ENCODE data around the gene PEX13.
"Not testable (repeated sequence)": the region's sequence is repeated elsewhere in the genome, so short reads cannot be mapped to it uniquely, and the experiment has no call there.

PEX13 gene

DNA sequence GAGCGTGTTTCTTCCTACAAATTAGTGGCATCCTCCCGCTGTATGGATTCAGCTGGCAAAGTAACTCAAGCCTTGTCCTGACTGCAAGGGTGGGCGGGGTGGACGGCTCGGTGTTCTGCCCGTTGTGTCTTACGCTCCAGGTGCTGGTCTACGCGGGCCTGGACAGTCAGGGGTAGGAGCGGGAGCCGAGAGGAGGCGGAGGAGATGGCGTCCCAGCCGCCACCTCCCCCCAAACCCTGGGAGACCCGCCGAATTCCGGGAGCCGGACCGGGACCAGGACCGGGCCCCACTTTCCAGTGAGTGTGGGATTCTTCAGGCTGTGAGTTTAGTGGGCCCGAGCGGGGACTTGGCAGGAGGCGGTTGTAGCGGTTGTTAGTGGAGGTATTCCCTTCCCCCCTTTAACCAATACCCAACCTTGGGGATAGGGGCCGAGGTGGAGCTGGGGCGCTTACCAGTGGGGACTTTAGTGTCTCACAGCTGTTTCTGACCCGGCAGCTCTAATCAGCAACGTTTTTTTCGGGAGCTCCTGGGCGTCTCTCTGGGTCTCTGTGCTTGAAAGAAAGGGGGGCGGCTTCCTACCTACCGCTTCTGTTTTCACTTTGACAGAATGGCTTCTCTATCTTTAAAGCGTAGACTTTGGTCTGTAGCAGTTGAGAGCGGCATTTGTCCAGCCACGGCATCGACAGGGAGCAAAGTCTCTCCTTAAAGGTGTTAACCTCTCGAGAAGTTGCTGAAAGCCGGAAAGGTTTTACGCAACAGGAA lies at the start of gene PEX13, which contains the start of gene PUS10:
Gene PEX13 (plus strand): TSS at position 165 of the 762 bp plus-strand sequence. CDS start 40 bp downstream, at position 205.
Gene PUS10 (minus strand): TSS at position 700 of the 762 bp plus-strand sequence. CDS start 6,365 bp downstream, outside the sequence.
- peak; percentile 73 for DNase-seq

- no peak for DNase-seq
Observed at GRCh38 chr2:60972889-60973656, 44.4 kb upstream of the PEX13 start.

DNA sequence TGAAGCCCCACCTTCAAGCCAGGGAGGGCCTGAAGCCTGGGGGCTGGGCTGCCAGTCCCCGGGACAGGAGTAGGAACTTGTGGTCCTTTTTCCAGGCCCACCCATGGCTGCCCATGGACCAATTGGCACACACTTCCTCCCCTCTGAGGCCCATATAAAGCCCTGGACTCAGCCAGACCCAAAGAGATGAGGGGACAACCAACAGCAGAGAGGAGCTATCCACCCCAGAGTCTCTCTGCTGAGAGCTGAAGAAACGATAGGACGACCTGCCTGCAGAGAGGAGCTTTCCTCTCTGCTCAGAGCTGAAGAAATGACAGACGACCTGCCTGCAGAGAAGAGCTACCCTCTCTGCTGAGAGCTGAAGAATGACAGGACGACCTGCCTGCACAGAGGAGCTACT lies 43.8 kb upstream of the PEX13 start:
- no peak for DNase-seq

DNA sequence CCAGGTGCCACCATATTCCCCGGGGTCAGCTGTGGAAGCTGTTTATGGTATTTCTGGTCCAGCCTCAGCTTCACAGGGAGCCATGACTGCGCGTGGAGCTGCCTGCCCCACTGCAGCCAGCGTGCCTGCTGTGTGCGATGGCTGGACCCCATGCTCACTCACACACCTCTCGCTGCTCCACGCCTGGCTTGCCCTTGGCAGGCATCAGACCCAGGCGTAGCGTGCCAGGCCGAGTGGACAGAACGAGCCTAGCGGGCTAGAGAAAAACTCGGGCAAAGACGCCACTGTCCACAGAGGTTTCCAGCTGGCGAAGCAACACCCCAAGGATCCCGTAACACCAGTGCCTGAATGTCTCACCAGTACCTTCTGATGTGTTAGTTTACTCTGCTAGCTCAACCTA lies 42.9 kb upstream of the PEX13 start:
- DNase-seq: no peak

DNA sequence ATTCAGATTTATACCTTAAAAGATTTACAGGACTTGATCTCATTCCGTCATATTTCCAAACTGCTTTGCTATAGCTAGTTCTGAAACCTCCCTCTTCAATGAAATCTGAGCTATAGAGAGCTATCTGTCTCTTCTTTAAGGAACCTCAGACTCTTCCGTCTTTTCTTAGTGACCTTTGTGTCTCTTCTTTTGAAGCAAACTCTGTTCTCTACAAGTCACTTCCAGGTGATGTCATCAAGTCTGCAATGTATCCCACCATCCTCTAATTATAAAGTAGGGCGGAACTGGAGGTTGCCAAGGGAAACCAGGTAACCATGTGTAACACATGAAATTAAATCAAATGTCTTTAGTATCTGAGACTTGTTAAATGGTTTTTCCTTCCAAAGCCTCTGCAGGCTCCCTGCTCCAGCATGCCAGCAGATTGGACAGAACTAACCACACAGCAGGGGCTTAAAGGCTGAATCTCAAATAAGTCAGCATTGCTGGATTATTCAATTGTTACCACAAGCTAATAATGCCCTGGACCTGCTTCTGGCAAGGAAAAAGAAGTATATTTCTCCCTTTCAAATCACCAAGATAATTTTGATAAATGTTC lies 41.2 kb upstream of the PEX13 start:
- DNase-seq: no peak

GRCh38 chr2:60976875-60977561 lies 40.5 kb upstream of the PEX13 start:
- DNase-seq: no peak

DNA sequence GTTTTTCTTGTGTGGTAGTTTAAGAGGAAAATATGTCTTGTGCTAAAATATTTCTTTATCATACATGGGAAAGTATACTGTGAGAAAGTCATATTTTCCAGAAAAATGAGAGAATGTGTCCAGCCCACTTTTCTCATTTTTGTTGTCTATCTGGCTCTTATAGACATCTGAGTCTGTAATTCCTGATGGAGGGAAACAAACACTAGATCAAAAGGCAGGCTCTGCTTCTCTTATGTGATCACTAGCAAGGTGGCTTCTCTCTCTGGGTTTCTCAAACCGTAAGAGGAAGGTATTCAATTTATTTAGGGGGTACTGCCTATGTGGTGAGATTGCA lies 40.0 kb upstream of the PEX13 start:
- no peak for DNase-seq

- no peak for DNase-seq
Observed at GRCh38 chr2:60979231-60979630, 38.3 kb upstream of the PEX13 start.

DNA sequence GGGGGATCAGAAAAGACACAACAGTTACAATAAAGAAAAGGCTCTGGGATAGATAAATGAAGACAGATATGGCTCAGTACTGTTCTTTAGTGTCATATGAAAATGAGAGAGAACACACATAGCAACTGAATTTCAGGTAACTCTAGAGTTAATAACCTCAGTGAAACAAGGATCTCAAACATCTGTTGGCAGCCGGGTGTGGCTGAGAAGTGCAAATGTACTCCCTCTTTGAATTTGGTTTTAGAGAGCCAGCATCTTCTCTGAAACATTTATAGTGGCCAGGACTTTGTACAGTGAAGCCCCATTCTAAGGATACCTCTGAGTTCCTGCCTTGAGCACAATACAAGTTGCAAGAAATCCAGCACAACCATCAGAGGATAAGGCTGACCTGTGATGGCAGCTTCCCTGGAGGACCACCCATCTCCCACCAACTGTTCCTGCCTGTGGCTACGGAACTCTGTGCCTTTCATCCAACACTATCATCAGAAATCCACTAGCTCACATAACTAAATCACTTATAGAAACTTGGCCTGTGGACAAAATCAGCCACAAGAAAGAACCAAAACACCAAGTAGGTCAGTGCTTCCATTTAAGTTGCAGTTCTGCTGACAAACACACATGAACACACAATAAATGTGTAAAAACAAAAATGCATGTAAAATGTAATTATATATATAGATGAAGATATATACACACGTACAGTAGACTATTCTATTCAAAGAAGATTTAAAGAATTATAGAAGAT lies 37.3 kb upstream of the PEX13 start:
- DNase-seq: no peak

DNA sequence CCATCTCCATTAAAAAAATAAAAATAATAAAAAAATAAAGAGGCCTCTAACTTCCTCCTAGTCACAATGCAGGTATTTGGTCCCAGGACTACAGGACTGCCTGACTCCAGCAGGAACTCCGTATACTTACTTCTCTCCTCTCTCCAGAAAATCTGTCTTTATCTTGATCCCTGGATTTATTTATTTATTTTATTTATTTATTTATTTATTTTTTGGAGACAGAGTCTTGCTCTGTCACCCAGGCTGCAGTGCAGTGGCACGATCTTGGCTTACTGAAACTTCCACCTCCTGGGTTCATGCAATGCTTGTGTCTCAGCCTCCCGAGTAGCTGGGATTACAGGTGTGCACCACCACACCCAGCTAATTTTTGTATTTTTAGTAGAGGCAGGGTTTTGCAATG lies 35.5 kb upstream of the PEX13 start:
- not testable (repeated sequence) for DNase-seq

- no peak for DNase-seq
Observed at GRCh38 chr2:60984720-60985119, 32.8 kb upstream of the PEX13 start.

GRCh38 chr2:60987041-60987440 lies 30.5 kb upstream of the PEX13 start:
- DNase-seq: no peak

- DNase-seq: not testable (repeated sequence)
Observed at GRCh38 chr2:60987656-60988055, 29.9 kb upstream of the PEX13 start.

DNA sequence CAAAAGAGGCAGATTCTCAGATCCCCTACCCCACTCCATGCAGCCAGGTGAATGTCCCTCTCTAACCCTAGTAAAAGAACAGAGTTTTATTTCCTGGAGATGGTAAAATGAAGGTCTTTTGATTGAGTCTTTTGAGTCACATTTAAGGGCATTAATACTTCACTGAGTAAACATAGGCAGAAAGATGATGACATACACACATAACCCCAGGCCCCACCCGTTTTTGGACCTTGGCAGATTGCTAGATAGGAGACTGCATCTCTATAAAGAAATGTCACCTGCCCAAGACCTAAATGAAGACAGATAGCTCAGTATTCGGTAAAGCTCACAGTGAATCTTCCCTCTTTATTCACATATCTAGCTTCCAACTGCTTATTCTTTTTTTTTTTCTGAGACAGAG lies 28.3 kb upstream of the PEX13 start:
- no peak for DNase-seq

DNA sequence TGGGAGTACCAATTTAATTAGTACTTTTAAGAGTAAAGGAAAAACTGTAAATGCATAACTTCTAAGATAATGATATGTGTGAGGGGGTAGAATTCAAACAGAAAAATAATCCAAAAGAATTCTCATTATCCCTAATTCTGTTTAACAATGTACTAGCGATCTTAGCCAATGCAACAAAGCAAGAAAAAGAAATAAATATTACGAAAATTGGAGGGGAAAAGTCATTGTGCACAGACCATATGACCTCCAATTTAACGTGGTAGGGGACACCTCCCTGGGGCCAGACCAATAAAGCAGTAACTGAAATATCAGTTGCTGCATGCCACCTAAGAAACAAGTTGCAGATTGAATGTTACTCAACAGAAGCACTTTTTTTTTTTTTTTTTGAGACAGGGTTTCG lies 25.9 kb upstream of the PEX13 start:
- DNase-seq: no peak

DNA sequence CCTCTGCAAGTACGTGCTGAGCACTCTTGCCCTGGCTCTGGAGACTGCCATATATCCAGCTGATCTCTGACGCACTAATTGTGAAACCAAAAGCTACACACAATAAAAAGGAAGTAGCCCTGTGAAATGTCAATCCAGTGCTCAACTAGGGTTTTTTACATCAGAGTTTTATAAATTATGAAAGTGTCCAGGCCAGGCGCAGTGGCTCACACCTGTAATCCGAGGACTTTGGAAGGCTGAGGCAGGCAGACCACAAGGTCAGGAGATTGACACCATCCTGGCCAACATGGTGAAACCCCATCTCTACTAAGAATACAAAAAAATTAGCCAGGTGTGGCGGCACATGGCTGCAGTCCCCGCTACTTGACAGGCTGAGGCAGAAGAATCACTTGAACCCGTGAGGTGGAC lies 24.5 kb upstream of the PEX13 start:
- DNase-seq: no peak

GRCh38 chr2:60994131-60994530 lies 23.4 kb upstream of the PEX13 start:
- no peak for DNase-seq

- DNase-seq: no peak
Observed at GRCh38 chr2:60998628-60999545, 18.6 kb upstream of the PEX13 start.

- no peak for DNase-seq
Observed at GRCh38 chr2:61005736-61006135, 11.8 kb upstream of the PEX13 start.

- DNase-seq: no peak
Observed at GRCh38 chr2:61006486-61007105, 10.9 kb upstream of the PEX13 start.

- no peak for DNase-seq
Observed at GRCh38 chr2:61009355-61009754, 8.2 kb upstream of the PEX13 start.
